ENCODE results near the gene DGKE.

- TF ChIP-seq CTCF (IDR thresholded peaks at IDR 0.05; ENCODE audit: poor library complexity, severe bottlenecking), result no peak
- no peak for TF ChIP-seq RAD21 (conservative IDR thresholded peaks at IDR 0.05)
- no peak for TF ChIP-seq EZH2 (IDR thresholded peaks at IDR 0.05; ENCODE audit: borderline replicate concordance, insufficient read depth, low read length, poor library complexity, severe bottlenecking)
- TF ChIP-seq MXI1 (conservative IDR thresholded peaks at IDR 0.05; ENCODE audit: poor library complexity, severe bottlenecking), result no peak
- no peak for TF ChIP-seq POLR2AphosphoS5 (IDR thresholded peaks at IDR 0.05)
These were observed 80.8 kb downstream of the DGKE start for GRCh38 chr17:56914581-56915273.

Measured in neural cell (in vitro differentiated cells).